HG03097 (cell line): ENCODE data around the gene GGA3.

Source experiments
- ATAC-seq: cut with Tn5 transposase; IDR thresholded peaks from one replicate; pipeline ENCODE4 v1.9.1; 2021; ENCODE audit not compliant: unreplicated experiment, low FRiP score

Gene GGA3

GRCh38 chr17:75249564-75249963 lies 11.8 kb downstream of the GGA3 start:
- ATAC-seq: no peak

GRCh38 chr17:75246404-75246803 lies 15.0 kb downstream of the GGA3 start:
- no peak for ATAC-seq

GRCh38 chr17:75245011-75245410 lies 16.4 kb downstream of the GGA3 start:
- ATAC-seq: no peak

- ATAC-seq: no peak
Measured at GRCh38 chr17:75244133-75244866, 17.1 kb downstream of the GGA3 start.

- ATAC-seq: no peak
Measured at GRCh38 chr17:75242461-75243042, 18.9 kb downstream of the GGA3 start.

- ATAC-seq: no peak
Measured at GRCh38 chr17:75241996-75242460, 19.4 kb downstream of the GGA3 start.

GRCh38 chr17:75241502-75241901 lies 19.9 kb downstream of the GGA3 start:
- no peak for ATAC-seq

- no peak for ATAC-seq
Measured at GRCh38 chr17:75241143-75241430, 20.3 kb downstream of the GGA3 start.

GRCh38 chr17:75240394-75241142 lies 20.8 kb downstream of the GGA3 start:
- no peak for ATAC-seq

GRCh38 chr17:75239778-75240393 lies 21.5 kb downstream of the GGA3 start:
- no peak for ATAC-seq

GRCh38 chr17:75239214-75239613 lies 22.2 kb downstream of the GGA3 start:
- ATAC-seq: no peak

GRCh38 chr17:75238684-75239191 lies 22.7 kb downstream of the GGA3 start:
- peak; percentile 48 for ATAC-seq

- no peak for ATAC-seq
Measured at GRCh38 chr17:75238020-75238580, 23.3 kb downstream of the GGA3 start.

- no peak for ATAC-seq
Measured at GRCh38 chr17:75237100-75238014, 24.0 kb downstream of the GGA3 start.

- no peak for ATAC-seq
Measured at GRCh38 chr17:75232786-75233185, 28.6 kb downstream of the GGA3 start.

- ATAC-seq: no peak
Measured at GRCh38 chr17:75231741-75232464, 29.5 kb downstream of the GGA3 start.

GRCh38 chr17:75231071-75231470 lies 30.3 kb downstream of the GGA3 start:
- no peak for ATAC-seq

GRCh38 chr17:75228847-75229246 lies 32.6 kb downstream of the GGA3 start:
- ATAC-seq: no peak

- no peak for ATAC-seq
Measured at GRCh38 chr17:75228305-75228704, 33.1 kb downstream of the GGA3 start.
